Activated gamma-delta T cell treated with anti-CD3 and anti-CD28 coated beads, Interleukin-2, amount 50 U/mL, for 16 hours (primary cell): ENCODE data around the gene ZNF212.
"Not testable (repeated sequence)": the region's sequence is repeated elsewhere in the genome, so short reads cannot be mapped to it uniquely, and the experiment has no call there.

Experiments
- DNase-seq: peaks from one replicate; pipeline ENCODE4 v3.0.0-alpha.2; 2020; ENCODE audit warnings: low read depth

ZNF212 gene

DNA sequence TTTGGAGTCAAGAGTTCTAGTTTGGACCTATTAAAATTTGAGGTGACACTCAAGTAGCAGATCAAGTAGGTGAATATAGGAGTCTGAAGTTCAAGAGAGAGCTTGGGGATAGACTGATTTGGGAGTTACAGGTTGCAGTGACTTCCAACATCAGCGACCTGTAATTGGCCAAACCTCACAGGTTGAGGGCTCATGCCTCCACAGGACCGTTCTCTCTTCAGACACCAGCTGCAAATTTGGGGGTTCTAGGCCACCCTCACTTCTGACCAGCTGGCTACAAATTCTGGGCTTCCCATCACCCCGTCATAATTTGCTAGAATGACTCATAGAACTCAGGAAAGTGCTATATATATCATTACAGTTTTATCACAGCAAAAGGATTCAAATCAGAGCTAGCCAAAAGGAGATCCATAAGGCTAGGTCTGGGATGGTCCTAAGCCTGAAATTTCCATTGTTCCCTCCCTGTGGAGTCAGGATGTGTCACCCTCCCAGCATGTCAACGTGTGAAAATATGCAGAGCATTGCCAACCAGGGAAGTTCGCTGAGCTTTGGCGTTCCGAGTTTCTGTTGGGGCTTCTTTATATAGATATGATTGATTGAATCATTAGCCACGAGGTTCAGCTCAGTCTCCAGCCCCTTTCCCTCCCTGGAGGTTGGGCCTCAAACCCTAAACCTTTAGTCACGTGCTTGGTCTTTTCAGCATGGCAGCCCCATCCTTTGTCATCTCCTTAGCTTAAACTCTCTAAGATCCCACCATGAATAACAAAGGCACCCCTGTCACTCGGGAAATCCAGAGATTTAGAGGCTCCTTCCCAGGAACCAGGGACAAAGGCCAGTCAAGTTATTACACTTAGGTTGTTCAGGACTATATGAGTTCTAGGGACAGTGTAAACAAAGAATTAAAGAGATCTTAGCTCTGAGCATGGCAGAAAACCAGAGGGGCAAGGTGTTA lies 20.7 kb upstream of the ZNF212 start:
- no peak for DNase-seq

DNA sequence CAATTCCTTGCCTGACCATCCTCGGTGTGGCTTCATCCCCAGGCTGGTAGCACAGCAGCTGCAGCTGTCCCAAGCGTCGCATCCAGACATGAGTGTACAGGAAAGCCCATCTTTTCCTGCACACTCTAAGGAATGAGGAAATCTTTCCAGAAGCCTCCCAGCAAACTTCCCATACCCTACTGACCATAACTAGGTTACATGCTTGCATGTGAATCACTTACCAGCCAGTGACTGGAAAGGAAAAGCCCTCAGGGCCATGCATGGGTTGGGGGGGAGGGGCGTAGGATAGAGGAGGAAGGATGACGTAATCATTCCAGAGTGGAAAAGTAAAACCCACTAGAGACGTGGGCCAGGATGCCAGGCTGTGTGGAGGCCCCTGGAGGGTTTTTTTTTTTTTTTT lies 18.9 kb upstream of the ZNF212 start:
- no peak for DNase-seq

DNA sequence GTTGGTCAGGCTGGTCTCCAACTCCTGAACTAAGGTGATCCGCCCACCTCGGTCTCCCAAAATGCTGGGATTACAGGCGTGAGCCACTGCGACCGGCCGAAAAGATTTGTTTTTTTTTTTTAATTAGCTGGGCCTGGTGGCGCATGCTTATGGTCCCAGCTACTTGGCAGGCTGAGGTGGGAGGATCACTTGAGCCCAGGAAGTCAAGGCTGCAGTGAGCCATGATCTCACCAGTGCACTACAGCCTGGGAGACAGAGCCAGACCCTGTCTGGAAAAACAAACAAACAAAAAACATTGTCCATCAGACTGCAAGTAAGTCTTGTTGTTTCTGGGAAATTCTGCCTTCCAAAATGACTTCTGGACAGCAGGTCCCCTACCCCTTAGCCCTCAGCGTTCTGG lies 16.3 kb upstream of the ZNF212 start:
- DNase-seq = no peak

DNA sequence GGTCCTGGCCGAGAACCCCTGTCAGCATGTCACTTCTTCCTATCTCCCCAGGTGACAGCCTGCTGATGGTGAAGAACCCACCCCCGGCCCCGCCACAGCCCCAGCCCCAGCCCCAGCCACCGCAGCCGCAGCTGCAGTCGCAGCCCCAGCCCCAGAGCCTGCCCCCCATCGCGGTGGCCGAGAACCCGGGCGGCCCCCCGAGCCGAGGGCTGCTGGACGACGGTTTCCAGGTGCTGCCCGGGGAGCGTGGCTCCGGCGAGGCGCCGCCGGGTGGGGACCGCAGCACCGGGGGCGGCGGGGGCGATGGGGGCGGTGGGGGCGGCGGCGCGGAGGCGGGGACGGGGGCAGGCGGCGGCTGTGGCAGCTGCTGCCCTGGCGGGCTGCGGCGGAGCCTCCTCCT lies 15.7 kb upstream of the ZNF212 start:
- DNase-seq = no peak

DNA sequence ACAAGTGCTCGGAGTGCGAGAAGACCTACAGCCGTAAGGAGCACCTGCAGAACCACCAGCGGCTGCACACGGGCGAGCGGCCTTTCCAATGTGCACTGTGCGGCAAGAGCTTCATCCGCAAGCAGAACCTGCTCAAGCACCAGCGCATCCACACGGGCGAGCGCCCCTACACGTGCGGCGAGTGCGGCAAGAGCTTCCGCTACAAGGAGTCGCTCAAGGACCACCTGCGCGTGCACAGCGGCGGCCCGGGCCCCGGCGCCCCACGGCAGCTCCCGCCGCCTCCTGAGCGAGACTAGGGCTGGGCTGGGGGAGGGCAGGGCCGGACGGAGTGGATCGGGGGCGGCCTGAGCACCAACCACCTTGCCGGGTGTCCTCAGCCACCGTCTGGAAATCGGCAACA lies 15.1 kb upstream of the ZNF212 start:
- DNase-seq = no peak

DNA sequence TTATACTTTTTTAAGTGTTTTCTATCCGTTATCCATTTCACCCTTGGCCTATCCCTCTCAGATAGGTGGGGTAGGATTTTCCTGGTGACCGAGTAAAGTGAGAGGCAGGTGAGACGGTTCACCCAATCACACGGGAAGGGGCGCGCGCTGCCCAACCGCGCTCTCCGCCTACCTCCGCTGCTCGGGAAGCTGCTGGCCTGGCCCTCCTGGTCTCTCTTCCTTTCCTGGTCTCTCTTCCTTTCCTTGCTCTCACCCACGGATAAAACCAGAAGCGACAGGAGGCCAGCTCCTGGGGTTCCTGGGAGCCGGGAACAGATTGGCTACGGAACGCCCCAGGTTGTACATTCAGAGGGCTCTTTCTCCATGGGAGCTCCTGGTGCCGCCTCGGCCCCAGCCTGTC lies 14.3 kb upstream of the ZNF212 start:
- DNase-seq = no peak

DNA sequence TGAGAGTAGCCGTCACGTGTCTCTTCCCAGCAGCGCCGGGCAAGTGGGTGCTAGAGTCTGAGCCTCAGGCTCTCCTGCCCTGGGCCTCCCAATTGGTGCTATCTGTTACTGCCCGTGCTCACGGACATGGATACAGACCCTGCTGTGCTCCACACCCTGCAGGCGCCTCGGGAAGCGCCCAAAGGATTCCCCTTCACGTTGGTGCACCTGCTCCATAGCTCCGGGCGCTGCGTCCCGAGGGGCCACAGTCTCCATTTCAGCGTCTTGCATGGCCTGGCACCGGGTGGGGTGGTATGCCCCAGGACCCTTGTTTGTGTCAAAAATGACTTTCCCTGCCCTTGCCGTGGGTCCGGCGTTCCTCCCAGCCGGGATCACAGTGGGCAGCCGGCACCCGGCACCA lies 13.8 kb upstream of the ZNF212 start:
- DNase-seq = no peak

DNA sequence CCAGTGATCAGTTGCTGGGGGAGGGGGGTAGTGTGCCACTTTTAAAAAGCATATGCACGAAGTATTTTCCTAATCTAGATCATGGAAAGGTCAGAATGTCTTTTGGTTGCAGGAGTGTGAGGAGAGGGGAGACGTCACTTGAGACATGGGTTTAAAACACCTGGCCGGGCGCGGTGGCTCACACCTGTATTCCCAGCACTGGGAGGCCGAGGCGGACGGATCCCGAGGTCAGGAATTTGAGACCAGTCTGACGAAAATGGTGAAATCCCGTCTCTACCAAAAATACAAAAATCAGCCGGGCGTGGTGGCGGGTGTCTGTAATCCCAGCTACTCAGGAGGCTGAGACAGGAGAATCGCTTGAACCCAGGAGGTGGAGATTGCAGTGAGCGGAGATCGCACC lies 13.1 kb upstream of the ZNF212 start:
- DNase-seq = not testable (repeated sequence)

DNA sequence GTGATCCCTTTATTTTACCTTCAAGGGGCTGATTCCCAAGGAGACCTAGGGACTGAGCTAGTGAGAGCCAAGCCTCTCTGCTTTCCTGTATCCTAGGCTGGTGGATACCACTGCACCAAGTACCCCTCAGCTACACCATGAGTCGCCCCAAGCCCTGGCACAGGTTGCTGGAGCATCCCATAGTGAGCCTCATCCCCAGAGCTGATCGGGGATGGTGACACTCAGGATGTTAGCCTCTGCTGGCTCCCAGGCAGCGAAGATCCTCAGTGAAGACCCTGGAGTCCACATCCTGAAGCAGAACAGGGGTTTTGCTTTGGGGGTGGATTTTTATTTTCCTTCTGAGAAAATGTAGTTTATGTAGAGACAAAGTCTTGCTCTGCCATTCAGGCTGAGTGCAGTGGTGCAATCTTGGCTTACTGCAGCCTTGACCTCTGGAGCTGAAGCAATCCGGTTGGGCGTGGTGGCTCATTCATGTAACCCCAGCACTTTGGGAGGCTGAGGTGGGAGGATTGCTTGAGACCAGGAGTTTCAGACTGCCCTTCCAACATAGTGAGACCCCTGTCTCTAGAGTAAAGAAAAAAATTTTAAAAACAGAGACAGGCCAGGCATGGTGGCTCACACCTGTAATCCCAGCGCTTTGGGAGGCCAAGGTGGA lies 12.5 kb upstream of the ZNF212 start:
- DNase-seq = no peak

DNA sequence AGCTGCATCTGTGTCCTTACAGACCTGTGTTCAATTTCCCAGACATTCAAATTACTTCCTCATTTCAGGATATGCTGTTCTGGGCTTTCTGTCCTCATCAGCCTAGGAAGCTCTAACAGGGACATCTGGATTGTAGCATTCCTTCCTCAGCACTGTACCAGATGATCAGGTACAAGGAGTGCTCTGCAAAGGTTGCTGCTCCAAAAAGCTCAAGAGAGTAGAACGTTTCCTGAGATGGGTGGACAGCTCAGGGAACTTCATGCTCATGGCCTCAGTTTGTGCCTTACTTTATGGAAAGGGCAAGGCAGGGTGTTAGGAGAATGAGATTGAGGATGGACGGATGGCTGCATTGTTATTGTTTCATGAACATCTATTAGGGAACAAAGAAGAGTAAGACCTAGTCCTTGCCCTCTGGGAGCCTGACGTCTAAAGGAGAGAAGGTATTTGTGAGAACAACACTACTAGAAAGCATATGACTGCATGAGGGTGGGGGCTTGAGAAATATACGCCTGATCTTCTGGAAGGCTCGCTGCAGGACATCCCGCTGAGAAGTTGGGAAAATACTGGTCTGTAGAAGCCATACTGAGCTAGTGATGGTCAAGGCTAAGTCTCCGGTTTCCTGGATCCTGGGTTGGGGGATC lies 10.5 kb upstream of the ZNF212 start:
- DNase-seq = no peak

DNA sequence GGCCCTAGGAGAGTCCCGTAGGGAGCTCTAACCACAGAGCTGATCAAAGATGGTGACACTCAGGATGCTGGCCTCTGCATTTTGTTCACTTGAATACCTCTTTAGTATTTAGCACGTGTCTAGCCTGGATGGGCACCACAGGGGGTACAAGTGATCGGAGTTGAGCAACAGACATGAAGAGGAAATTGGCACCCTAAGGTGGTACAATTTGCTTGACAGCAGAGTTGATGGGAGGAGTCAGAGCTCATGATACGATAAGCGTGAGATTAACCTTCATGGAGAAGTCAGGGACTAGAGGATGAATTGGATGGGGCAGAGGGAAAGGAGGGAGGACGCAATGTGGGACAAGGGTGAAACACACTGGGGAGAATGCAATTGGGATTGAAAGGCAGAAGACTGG lies 9.9 kb upstream of the ZNF212 start:
- no peak for DNase-seq

DNA sequence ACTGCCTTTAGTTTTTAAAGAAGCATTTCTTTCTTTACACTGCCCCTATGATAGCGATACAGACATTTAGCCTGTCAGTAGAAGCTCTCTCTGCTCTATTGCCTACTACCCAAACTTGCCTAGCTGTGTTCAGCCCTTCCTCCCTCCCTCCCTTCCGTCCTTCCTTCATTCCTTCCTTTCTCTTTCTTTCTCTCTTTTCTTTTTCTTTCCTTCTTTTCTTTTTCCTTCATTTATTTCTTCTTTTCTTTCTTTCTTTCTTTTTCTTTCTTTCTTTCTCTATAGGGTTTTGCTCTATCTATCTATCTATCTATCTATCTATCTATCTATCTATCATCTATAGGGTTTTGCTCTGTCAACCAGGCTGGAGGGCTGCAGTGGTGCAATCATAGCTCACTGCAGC lies 7.1 kb upstream of the ZNF212 start:
- no peak for DNase-seq

DNA sequence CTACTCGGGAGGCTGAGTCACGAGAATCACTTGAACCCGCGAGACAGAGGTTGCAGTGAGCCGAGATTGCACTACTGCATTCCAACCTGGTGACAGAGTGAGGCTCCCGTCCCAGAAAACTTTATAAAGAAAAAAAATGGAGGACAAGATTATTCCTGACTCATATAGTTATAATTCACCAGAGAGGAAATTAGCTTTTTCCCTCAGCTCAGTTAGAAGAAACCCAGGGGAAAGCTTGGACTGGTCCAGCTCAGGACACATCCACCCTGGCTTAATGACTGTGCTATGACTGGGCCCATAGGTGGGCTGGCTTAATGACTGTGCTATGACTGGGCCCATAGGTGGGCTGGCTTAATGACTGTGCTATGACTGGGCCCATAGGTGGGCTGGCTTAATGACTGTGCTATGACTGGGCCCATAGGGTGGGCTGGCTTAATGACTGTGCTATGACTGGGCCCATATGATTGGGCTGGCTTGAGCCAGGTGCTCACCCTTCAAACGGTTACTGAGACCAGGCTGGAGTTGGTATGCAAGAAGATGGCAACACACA lies 5.7 kb upstream of the ZNF212 start:
- DNase-seq = not testable (repeated sequence)

DNA sequence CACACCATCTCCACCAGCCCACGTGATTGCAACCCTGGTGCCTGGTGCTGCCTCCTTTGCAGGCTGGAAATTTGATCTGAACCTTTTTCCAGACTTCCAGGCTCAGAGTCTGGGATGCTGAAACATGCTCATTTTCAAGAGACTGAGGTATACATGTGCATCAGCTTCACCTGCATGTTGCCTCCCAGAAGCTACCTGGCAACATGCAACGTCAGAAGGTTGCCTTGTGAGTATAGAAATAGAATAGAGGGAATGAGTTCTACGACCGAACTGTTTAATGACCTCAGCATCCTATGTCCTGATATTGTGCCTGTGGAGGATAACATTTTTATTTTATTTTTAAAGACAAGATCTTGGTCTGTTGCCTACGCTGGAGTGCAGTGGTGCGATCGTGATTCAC lies 1.9 kb upstream of the ZNF212 start:
- DNase-seq = no peak

DNA sequence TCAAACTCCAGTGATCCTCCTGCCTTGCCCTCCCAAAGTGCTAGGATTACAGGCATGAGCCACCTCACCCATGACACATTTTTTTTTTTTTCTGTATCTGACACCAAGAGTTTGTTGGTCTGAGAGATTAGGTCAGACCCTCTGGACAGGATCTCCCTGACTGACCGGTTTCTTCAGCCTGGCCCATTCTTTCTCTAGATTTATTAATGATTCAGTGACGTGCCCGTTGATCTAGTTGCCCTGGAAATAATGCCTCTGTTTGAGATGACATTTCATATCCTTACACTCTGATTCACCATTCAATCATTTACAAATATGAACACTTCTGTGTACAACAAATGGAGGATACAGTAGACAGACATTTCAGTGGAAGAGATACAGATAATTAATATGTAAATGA lies 1.4 kb upstream of the ZNF212 start:
- DNase-seq = no peak

DNA sequence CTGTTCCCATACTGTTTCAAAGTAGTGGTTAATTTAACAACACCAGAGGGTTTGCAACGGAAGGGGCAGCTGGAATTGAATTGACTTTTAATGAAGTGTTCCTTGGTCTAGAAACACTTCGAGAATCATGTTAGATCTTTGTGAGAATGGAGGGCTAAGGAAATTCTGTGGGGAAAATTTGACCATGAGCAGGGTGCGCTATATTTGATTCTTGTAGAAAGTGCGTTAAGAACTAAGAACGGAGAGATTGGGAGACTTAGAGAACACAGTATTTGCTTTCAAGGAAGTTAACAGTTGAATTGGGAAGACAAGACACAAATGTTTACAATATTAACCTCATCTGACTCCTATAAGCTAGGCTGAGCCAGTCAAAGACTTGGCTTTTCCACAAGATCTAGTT lies 1.2 kb downstream of the ZNF212 start:
- no peak for DNase-seq

DNA sequence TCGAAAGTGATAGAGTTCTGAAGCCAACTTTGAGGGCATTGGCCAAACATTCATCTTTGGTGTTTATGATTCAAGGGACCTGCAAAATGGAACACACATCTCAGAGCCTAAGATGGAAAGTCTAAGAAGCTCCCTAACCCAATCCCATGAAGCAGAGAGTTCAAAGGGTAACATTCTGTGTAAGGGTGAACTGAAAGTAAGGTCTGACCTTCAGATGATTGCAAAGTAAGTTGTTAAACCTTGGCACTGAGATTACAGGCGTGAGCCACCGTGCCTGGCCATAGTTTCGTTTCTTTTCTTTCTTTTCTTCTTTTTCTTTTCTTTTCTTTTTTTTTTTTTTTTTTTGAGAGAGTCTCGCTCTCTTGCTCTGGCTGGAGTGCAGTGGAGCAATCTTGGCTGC lies 2.2 kb downstream of the ZNF212 start:
- no peak for DNase-seq

DNA sequence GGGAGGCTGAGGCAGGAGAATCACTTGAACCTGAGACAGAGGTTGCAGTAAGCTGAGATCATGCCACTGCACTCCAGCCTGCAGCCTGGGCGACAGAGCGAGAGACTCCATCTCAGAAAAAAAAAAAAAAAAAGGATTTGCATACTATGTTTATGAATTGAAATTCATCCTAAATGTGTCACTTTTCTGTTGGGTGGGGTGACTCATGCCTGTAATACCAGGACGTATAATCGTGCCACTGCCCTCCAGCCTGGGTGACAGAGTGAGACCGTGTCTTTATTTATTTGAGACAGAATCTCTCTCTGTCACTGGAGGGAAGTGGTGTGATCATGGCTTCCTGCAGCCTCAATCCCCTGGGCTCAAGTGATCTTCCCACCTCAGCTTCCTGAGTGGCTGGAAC lies 5.8 kb downstream of the ZNF212 start:
- DNase-seq = no peak

DNA sequence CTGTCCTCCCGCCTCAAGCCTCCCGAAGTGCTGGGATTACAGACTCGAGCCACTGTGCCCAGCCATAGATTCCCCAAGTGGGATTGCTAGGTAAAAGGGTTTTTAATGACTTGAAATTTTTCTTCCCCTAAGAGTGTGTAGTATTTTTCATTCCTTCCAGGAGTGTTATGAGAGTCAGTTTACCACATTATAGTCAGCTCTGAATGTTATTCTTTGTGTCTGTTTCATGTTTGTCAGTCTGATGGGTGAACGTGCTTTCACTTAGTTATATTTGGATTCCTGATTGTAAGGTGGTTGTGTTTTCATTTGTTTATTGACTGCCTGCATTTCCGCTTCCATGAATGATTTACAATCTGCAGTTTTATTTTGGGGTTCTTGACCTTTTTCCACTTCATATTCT lies 6.3 kb downstream of the ZNF212 start:
- DNase-seq = no peak

DNA sequence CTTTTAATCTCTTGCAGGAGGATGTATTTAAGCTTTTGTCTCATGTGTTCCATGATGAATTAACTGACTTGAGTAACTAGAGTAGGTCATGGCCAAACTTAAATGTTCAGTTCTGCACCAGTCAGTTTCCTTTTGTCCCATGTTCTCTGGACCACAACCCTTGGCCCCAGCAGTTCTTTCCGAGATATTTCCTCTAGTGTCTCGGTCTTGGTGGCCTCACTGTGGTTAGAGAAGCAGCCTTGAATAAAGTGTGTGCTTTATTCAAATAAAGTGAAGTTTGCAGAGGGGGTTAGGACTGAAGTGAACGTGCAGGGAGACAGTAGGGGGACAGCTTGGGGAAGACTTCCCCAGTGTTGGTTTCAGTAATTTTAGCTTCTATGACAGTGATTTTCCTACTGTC lies 9.3 kb downstream of the ZNF212 start:
- no peak for DNase-seq

DNA sequence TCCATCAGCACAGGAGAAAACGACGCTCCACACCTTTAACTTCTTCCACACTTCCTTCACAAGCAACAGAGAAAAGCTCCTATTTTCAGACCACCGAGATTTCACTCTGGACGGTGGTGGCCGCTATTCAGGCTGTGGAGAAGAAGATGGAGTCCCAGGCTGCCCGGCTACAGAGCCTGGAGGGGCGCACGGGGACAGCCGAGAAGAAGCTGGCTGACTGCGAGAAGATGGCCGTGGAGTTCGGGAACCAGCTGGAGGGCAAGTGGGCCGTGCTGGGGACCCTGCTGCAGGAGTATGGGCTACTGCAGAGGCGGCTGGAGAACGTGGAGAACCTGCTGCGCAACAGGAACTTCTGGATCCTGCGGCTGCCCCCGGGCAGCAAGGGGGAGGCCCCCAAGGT lies 10.7 kb downstream of the ZNF212 start:
- not testable (repeated sequence) for DNase-seq

DNA sequence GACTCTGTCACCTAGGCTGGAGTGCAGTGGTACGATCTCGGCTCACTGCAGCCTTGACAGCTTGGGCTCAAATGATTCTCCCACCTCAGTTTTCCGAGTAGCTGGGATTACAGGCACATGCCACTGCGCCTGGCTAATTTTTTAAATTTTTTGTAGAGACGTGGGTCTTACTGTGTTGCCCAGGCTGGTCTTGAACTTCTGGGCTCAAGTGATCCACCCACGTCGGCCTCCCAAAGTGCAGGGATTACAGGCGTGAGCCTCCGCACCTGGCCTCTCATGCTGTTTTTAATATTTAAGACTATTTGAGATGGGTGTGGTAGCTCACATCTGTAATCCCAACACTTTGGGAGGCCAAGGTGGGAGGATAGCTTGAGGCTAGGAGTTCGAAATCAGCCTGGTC lies 12.1 kb downstream of the ZNF212 start:
- DNase-seq = not testable (repeated sequence)

DNA sequence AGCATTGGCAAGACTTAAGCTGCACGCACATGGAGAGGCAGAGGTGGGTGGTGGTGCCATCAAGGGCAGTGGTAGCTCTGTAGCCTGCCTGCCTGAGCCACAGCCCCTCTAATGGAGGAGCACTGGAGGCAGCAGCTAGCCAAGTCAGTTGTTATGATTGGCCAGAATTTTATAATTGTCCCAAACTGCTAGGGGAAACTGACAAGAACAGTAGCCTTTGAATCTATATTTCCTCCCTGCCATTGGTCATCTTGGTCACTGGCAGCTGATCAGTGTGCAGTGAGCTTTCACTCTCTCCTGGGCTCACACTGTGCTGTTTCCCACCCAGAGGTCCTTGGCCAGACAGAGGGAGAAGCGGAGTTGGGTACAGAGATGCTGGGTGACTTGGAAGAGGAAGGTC lies 12.9 kb downstream of the ZNF212 start:
- no peak for DNase-seq
